Endothelial cell of umbilical vein (primary cell): Measurements from ENCODE around the gene PHLPP1. TPM values are rescaled to one million over a fixed set of nuclear protein-coding genes. Genes with fewer than 3 reads are reported as not detected.

Source experiments
- BruUV-seq: library from RNA; stranded (reverse); fragments of 400-500 nt; replicated peaks from 2 replicates; lab custom pipeline; 2021; lab: Mats Ljungman, UMichigan
- CTCF ChIA-PET: fragments of 300-600, 350-600 bp; sonication (Branson Sonifier 250); formaldehyde crosslinking; loops from one replicate; lab custom pipeline; 2021; ENCODE audit warnings: antibody characterized with exemption, inconsistent platforms; lab: Charles Lee
- POLR2A ChIA-PET: fragments of 300-600, 350-600 bp; sonication (Branson Sonifier 250); formaldehyde crosslinking; loops from one replicate; lab custom pipeline; 2021; ENCODE audit warnings: antibody characterized with exemption, inconsistent platforms; lab: Charles Lee
- DNase-seq: peaks from one replicate; pipeline ENCODE4 v3.0.0-alpha.2; 2011; ENCODE audit warnings: low read depth, low spot score
- FAIRE-seq: peaks from 2 replicates; lab custom pipeline; 2011; peaks lifted over from hg19 to GRCh38; lab: Jason Lieb, UNC
- H2AFZ ChIP-seq: 2 replicates; pipeline ENCODE4 v1.6.0; 2012; ENCODE audit warnings: low read depth, low read length, control low read depth, inconsistent platforms
- H3K27ac ChIP-seq: 2 replicates; pipeline ENCODE4 v1.5.1; 2011; ENCODE audit warnings: low read depth, mild to moderate bottlenecking, control low read depth, low read length, moderate library complexity; ENCODE audit not compliant: insufficient read depth
- H3K27me3 ChIP-seq, 2 experiments: 2 replicates each; pipeline versions ENCODE4 v1.6.0 to v1.6.1; 2011; ENCODE audit warnings: low read length in 2 of 2, mixed read lengths in 1 of 2; ENCODE audit not compliant: control insufficient read depth in 2 of 2, insufficient read depth in 2 of 2
- H3K36me3 ChIP-seq, 2 experiments: 2 replicates in 1 of 2; 3 replicates in 1 of 2; pipeline ENCODE4 v1.5.1; 2011; ENCODE audit warnings: low read length in 2 of 2, mild to moderate bottlenecking in 1 of 2, moderate library complexity in 1 of 2; ENCODE audit not compliant: control insufficient read depth in 2 of 2, insufficient read depth in 2 of 2; ENCODE audit errors: extremely low read depth in 1 of 2
- H3K4me1 ChIP-seq: 3 replicates; pipeline ENCODE4 v1.5.1; 2011; ENCODE audit warnings: mild to moderate bottlenecking, low read length; ENCODE audit not compliant: control insufficient read depth, insufficient read depth; ENCODE audit errors: extremely low read depth
- H3K4me2 ChIP-seq: 2 replicates; pipeline ENCODE4 v1.6.1; 2011; ENCODE audit warnings: low read length, control low read depth, mixed read lengths; ENCODE audit not compliant: insufficient read depth
- H3K4me3 ChIP-seq, 3 experiments: fragments of 200-600 bp in 1 of 3; sonication (generic), shearing (Covaris generic) in 1 of 3; replicated peaks in 1 of 3; 2 replicates each; pipeline ENCODE4 v1.5.1; 2011 to 2016; ENCODE audit warnings: control low read depth in 3 of 3, low read length in 3 of 3, mild to moderate bottlenecking in 2 of 3, inconsistent platforms in 1 of 3, low read depth in 1 of 3, moderate library complexity in 1 of 3; ENCODE audit not compliant: insufficient read depth in 1 of 3
- H3K79me2 ChIP-seq: 2 replicates; pipeline ENCODE4 v1.6.0; 2012; ENCODE audit warnings: low read length, inconsistent platforms; ENCODE audit not compliant: control insufficient read depth, insufficient read depth
- H3K9ac ChIP-seq: replicated peaks from 2 replicates; pipeline ENCODE3; 2011; ENCODE audit warnings: low read length, control low read depth; ENCODE audit not compliant: insufficient read depth; ENCODE audit errors: extremely low read depth
- H3K9me1 ChIP-seq: replicated peaks from 3 replicates; pipeline ENCODE4 v1.6.0; 2011; ENCODE audit warnings: mild to moderate bottlenecking, low read length; ENCODE audit not compliant: control insufficient read depth, insufficient read depth; ENCODE audit errors: extremely low read depth
- H3K9me3 ChIP-seq: replicated peaks from 2 replicates; pipeline ENCODE4 v1.5.1; 2012; ENCODE audit warnings: low read length, inconsistent platforms; ENCODE audit not compliant: control insufficient read depth, insufficient read depth
- H4K20me1 ChIP-seq: replicated peaks from 2 replicates; pipeline ENCODE3; 2011; ENCODE audit warnings: mild to moderate bottlenecking, low read length; ENCODE audit not compliant: control insufficient read depth, insufficient read depth; ENCODE audit errors: extremely low read depth
- CTCF ChIP-seq, 2 donors: IDR thresholded peaks; 1 replicate in 1 of 2; 2 replicates in 1 of 2; pipeline ENCODE4 v1.5.1; 2011; ENCODE audit warnings: low read length in 2 of 2, mild to moderate bottlenecking in 2 of 2, moderate library complexity in 2 of 2, control low read depth in 1 of 2, inconsistent platforms in 1 of 2, low read depth in 1 of 2; ENCODE audit not compliant: insufficient read depth in 1 of 2; ENCODE audit errors: extremely low read depth in 1 of 2
- EZH2 ChIP-seq: IDR thresholded peaks from 2 replicates; pipeline ENCODE4 v1.6.1; 2012; ENCODE audit warnings: borderline replicate concordance, low read depth, mild to moderate bottlenecking, moderate library complexity, low read length, inconsistent platforms; ENCODE audit not compliant: severe bottlenecking
- FOS ChIP-seq: IDR thresholded peaks from 2 replicates; pipeline ENCODE4 v1.6.1; 2011; ENCODE audit warnings: mild to moderate bottlenecking, low read length, moderate library complexity, borderline replicate concordance; ENCODE audit not compliant: insufficient read depth
- GATA2 ChIP-seq: IDR thresholded peaks from 2 replicates; pipeline ENCODE4 v1.7.0; 2011; ENCODE audit warnings: low read depth, mild to moderate bottlenecking, moderate library complexity, mixed read lengths, low read length; ENCODE audit not compliant: insufficient read length, insufficient read depth
- JUN ChIP-seq: IDR thresholded peaks from 2 replicates; pipeline ENCODE4 v1.6.1; 2011; ENCODE audit warnings: borderline replicate concordance, low read depth; ENCODE audit not compliant: insufficient read length, insufficient read depth
- MYC ChIP-seq: IDR thresholded peaks from one replicate; pipeline ENCODE4 v1.6.1; 2011; ENCODE audit warnings: mild to moderate bottlenecking, low read depth, low read length
- POLR2A ChIP-seq: IDR thresholded peaks from 2 replicates; pipeline ENCODE4 v1.6.1; 2012; ENCODE audit warnings: low read depth, mild to moderate bottlenecking, control low read depth, low read length
- POLR2AphosphoS5 ChIP-seq: IDR thresholded peaks from 2 replicates; pipeline ENCODE4 v1.6.1; 2012; ENCODE audit warnings: low read depth, mild to moderate bottlenecking, control low read depth, low read length, moderate library complexity; ENCODE audit not compliant: insufficient read depth
- dilution Hi-C: fragments of 300-500 bp; cut with MboI; formaldehyde crosslinking; loops from one replicate; pipeline ENCODE4 v1.15.0; 2019; ENCODE audit warnings: low sequenced_read_pairs; ENCODE audit not compliant: extremely low pct_ligation_motif_present
- intact Hi-C: fragments of 100-400 bp; cut with micrococcal nuclease; formaldehyde crosslinking; loops from one replicate; pipeline ENCODE4 v1.10.0; 2022
- polyA plus RNA-seq, 4 experiments: library from polyadenylated mRNA; depleted of rRNA in 3 of 4; stranded (reverse) in 3 of 4; unstranded in 1 of 4; fragments of >200 nt; gene quantifications; 2 replicates each; pipeline versions ENCODE4 v1.2.1 to v1.2.3, GENCODE V29; 2011 to 2012; ENCODE audit warnings: missing spikeins in 1 of 4
- total RNA-seq: library from RNA; stranded (reverse); gene quantifications from 2 replicates; pipeline ENCODE4 v1.2.3, GENCODE V29; 2021
- TF ChIP-seq, protein P1 (sequence below): IDR thresholded peaks from 2 replicates; pipeline ENCODE4 v1.6.1; 2011; ENCODE audit not compliant: insufficient read depth, insufficient read length

Gene PHLPP1
- total and polyA plus RNA-seq, 2 donors (not counting 3 experiments of a cell fraction or from before 2014, with no cell fraction given), result 4.0 to 10.8 TPM

- dilution Hi-C loops (no loop called here), intact Hi-C loops (no loop called here)
- H3K9me3 ChIP-seq, result no peaks in the 10 kb centered on the region
- DNase-seq (no peak), FAIRE-seq (no peak)
- BruUV-seq, result no TSS peak
- H3K9me1 ChIP-seq, result no peaks in the 10 kb centered on the region
- no peak overlapping the region for H3K9ac ChIP-seq
- H3K27me3 ChIP-seq, result peaks cover 2 to 5% of the 10 kb centered on the region in 2 experiments
- no peak overlapping the region for H3K4me2 ChIP-seq
- peaks cover 4% of the 10 kb centered on the region for H3K4me1 ChIP-seq
- H3K79me2 ChIP-seq, result no peaks in the 10 kb centered on the region
- POLR2A ChIA-PET, result no interaction called here
- H3K27ac ChIP-seq, result no peak overlapping the region
- no peaks in the 10 kb centered on the region for H3K36me3 ChIP-seq
- no peaks in the 10 kb centered on the region for H4K20me1 ChIP-seq
- CTCF ChIA-PET, result no interaction called here
- TF ChIP-seq MYC (no peak), EZH2 (no peak), POLR2AphosphoS5 (no peak), FOS (no peak), JUN (no peak), GATA2 (no peak), POLR2A (no peak), CTCF (IDR thresholded peaks at IDR 0.05; ENCODE audit: extremely low read depth in 1 of 2, insufficient read depth in 1 of 2, low read depth in 1 of 2, low read length in 2 of 2) (no peak)
- TF ChIP-seq, protein P1, sequence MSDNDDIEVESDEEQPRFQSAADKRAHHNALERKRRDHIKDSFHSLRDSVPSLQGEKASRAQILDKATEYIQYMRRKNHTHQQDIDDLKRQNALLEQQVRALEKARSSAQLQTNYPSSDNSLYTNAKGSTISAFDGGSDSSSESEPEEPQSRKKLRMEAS, result no peak
- H3K4me3 ChIP-seq, result no peak overlapping the region
- H2AFZ ChIP-seq, result no peak overlapping the region
Observed at GRCh38 chr18:63007231-63007630, 291.9 kb downstream of the PHLPP1 start.
